ENCODE results near the gene SLC10A7. TPM values are rescaled to one million over a fixed set of nuclear protein-coding genes. Genes with fewer than 3 reads are reported as not detected.

The SLC10A7 gene
- total RNA-seq, 1 donor from 2014 or later: 22.9 TPM

DNA sequence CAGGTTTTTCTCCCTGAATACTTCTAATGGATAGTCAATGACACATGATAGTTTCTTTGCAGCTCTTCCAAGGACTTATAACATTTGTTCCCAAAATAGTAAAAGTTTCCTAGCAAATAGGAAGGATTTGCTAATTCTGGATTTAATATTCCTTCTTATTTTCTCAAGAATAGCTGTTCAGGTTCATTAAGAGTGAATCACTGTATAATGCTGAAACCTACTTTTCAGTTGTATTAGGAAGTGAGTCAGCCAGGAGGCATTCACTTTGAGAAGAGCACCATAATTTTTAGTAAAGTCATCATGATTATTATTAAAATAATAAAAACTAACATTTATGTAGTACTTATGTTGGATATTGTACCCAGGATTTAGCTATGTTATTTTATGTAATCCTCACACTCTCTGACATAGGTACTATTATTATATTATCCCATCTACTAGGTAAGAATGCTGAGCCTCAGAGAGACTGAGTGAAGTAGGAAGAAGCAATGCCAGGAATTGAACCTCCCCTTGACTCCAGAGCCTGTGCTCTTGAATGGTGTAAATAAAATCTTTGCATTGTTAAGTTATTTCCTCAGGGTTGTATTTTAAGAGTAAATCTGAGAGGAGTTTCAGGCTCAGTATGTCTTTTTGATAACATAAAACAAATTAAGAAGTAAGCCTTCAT, 192.6 kb downstream of the SLC10A7 start:
- no peak overlapping the region for H3K4me3 Mint-ChIP-seq
- H3K27me3 Mint-ChIP-seq: no peaks in the 10 kb centered on the region
- peaks cover 4% of the 10 kb centered on the region for H3K36me3 Mint-ChIP-seq (ENCODE audit: low read depth)
- intact Hi-C loops (cut with micrococcal nuclease): no loop called here
- H3K27ac Mint-ChIP-seq: no peak overlapping the region
- H3K4me1 Mint-ChIP-seq: no peaks in the 10 kb centered on the region
- DNase-seq: no peak
- no peaks in the 10 kb centered on the region for H3K9me3 Mint-ChIP-seq

DNA sequence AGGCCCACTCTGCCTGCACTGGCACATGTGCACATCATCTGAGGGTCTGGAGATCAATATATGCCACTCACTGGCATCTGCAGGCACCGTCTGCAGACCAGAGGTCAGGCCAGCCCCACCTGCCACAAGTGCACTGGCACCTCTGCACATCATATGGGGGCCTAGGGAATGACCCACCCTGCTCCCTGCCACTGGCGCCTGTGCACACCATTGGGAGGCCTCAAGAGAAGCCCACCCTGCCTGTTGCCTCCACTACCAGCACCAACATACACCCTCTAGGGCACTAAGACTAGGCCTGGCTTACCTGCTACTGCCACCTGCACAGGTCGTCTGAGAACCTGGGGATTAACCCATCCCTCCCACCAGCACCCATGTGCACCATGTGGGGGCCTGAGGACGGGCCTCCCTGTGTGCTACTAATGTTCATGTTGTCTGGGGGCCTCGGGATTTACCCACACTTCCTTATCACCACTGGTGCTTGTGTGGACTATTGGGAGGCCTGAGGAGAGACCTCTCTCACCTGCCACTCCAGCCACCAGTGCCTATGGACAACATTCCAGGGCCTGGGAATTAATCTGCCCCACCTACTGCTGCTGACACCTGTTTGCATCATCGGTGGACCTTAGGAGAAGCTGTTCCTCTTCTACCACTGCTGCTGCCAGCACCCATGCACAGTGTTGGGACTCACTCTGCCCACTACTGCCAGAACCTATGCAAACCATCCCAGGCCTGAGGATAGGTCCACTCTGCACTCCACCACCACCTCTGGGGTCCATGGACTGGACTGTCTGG, 193.7 kb downstream of the SLC10A7 start:
- Mint-ChIP-seq H3K4me3 (no peak overlapping the region), H3K27me3 (no peaks in the 10 kb centered on the region), H3K9me3 (no peaks in the 10 kb centered on the region), H3K4me1 (no peaks in the 10 kb centered on the region), H3K27ac (no peak overlapping the region), H3K36me3 (ENCODE audit: low read depth) (peaks cover 6% of the 10 kb centered on the region)
- intact Hi-C loops (cut with micrococcal nuclease): no loop called here
- no peak for DNase-seq

DNA sequence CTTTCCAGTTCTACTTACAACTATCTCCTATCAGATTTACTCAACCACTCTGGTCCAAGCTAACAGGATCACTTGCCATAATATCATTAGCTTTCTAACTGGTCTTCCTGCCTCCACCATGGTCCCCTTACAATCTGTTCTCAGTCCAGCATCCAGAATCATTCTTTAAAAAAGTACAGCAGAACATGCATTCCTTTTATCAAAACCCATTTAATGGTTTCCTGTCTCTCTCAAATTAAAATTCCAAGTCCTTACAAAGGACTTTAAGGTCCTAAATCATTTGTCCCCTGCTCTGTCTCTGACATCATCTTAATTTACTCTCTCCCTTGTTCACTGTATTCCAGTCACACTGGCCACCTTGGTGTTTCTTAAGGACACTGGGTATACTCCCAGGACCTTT, 202.8 kb downstream of the SLC10A7 start:
- no peak overlapping the region for H3K4me3 Mint-ChIP-seq
- intact Hi-C loops (cut with micrococcal nuclease): no loop called here

DNA sequence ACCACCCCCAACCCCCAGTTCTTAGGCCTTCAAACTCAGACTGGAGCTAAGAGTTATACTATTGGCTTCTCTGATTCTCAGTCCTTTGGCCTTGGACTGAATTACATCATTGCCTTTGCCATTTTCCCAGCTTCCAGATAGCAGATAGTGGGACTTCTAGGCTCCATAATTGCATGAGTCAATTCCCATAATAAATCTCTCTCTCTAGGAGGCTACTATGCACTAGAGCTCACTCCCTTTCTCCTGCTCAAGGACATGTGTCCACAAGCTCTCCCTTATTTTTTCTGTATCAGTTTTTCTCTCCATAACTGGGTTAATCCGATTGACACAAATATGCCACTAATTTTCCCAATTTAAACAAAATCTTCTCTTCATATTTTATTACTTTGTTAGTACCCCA, 204.0 kb downstream of the SLC10A7 start:
- intact Hi-C loops (cut with micrococcal nuclease): no loop called here
- no peak for DNase-seq
- Mint-ChIP-seq H3K27me3 (no peaks in the 10 kb centered on the region), H3K9me3 (no peaks in the 10 kb centered on the region), H3K4me1 (no peaks in the 10 kb centered on the region), H3K27ac (no peak overlapping the region), H3K4me3 (no peak overlapping the region), H3K36me3 (ENCODE audit: low read depth) (peaks cover 1% of the 10 kb centered on the region)

More for the DNA sequence above, 202.8 kb downstream of the SLC10A7 start:
- no peaks in the 10 kb centered on the region for H3K9me3 Mint-ChIP-seq
- peaks cover 5% of the 10 kb centered on the region for H3K36me3 Mint-ChIP-seq (ENCODE audit: low read depth)
- no peaks in the 10 kb centered on the region for H3K27me3 Mint-ChIP-seq
- no peaks in the 10 kb centered on the region for H3K4me1 Mint-ChIP-seq
- no peak overlapping the region for H3K27ac Mint-ChIP-seq
- no peak for DNase-seq

DNA sequence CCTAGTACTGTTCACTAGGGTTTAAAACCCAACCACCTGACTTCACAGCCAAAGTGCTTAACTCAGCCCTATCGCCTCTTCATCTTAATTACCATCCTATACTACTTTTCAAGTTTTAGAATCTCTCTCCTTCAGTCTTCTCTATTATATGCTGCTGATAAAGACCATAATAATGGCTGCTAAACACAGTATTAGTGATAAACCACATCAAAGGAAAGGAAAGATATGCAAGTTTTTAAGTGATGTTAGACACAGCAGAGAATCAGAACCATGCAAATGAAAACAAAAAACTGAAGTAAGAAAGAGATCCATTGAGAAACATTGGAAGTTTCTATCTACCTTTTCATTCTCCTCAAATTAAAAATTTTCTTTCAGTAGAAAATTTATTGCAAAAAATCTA, 206.6 kb downstream of the SLC10A7 start:
- Mint-ChIP-seq H3K27ac (no peak overlapping the region), H3K4me1 (no peaks in the 10 kb centered on the region), H3K9me3 (no peaks in the 10 kb centered on the region), H3K4me3 (no peak overlapping the region), H3K36me3 (ENCODE audit: low read depth) (no peaks in the 10 kb centered on the region), H3K27me3 (no peaks in the 10 kb centered on the region)
- intact Hi-C loops (cut with micrococcal nuclease): no loop called here
- no peak for DNase-seq

GRCh38 chr4:146311238-146311970, 210.3 kb downstream of the SLC10A7 start:
- intact Hi-C loops (cut with micrococcal nuclease): no loop called here
- no peak overlapping the region for H3K4me3 Mint-ChIP-seq
- H3K27me3 Mint-ChIP-seq: no peaks in the 10 kb centered on the region
- H3K4me1 Mint-ChIP-seq: no peaks in the 10 kb centered on the region
- H3K27ac Mint-ChIP-seq: no peak overlapping the region
- no peaks in the 10 kb centered on the region for H3K9me3 Mint-ChIP-seq
- H3K36me3 Mint-ChIP-seq (ENCODE audit: low read depth): no peaks in the 10 kb centered on the region
- no peak for DNase-seq

DNA sequence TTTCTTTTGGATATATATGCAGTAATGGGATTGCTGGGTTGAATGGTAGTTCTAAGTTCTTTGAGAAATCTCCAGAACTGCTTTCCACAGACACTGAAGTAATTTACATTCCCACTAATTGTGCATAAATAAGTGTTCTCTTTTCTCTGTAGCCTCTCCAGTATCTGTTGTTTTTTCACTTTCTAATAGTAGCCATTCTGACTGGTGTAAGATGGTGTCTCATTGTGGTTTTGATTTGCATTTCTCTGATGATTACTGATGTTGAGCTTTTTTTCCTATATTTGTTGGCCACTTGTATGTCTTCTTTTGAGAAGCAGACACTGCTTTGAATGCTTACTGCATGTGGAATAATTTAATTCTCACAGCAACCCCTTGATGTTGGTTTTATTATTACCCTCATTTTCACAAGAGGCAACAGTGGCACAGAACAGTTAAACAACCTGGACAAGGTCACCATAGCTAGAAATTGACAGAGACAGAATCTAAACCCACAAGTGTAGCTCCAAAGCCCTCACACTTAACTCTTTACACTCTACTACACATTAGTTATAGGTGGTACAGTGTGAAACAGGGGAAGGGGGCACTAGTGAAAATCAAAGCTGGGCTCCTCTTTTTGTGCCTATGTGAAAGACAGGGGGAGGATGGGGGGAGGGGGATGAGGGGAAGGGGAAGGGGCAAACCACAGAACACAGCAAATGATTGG, 211.3 kb downstream of the SLC10A7 start:
- DNase-seq: no peak
- Mint-ChIP-seq H3K4me3 (no peak overlapping the region), H3K9me3 (no peaks in the 10 kb centered on the region), H3K36me3 (ENCODE audit: low read depth) (no peaks in the 10 kb centered on the region), H3K27me3 (no peaks in the 10 kb centered on the region), H3K4me1 (no peaks in the 10 kb centered on the region), H3K27ac (no peak overlapping the region)
- intact Hi-C loops (cut with micrococcal nuclease): no loop called here

DNA sequence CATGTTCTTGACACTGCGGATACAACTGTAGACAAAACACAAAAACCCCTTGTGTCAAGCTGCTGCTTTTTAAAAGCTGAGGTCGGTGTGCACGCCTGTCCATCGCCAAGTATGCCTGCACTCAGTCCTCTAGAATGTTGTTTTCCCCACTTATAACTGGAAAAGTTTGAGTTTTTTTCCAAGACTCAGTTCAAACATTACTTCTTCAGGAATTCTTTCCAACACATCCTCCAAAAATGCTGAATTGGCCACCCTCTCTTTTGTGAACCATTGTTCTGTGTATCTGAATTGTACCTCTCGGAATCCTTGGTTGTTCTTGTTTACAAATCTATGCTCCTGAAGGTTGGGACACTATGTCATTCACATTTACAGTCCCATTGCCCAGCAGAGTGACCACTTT, 212.8 kb downstream of the SLC10A7 start:
- Mint-ChIP-seq H3K4me3 (no peak overlapping the region), H3K4me1 (no peaks in the 10 kb centered on the region), H3K27ac (no peak overlapping the region), H3K36me3 (ENCODE audit: low read depth) (peaks cover 4% of the 10 kb centered on the region), H3K9me3 (no peaks in the 10 kb centered on the region), H3K27me3 (no peaks in the 10 kb centered on the region)
- intact Hi-C loops (cut with micrococcal nuclease): no loop called here
- no peak for DNase-seq

DNA sequence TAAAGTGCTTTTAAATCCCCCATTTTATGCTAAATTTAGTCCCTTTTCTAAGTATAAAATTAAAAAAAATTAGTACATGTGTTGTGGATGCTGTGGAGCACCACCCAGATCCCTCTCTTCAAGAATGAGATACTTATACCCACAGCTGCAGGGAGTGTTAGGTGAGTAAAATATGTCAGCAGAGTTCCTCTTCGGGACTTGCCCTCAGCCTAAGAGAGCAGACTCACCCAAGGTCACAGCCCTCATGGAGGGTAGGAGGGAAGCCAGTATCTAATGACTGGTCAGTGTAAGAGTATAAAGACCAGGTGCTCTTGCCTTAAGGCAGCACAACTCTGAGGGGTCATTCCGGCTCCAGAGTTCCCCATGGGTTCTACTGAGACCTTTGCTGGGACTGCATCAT, 218.9 kb downstream of the SLC10A7 start:
- no peak for DNase-seq
- peaks cover 4% of the 10 kb centered on the region for H3K36me3 Mint-ChIP-seq (ENCODE audit: low read depth)
- H3K9me3 Mint-ChIP-seq: no peaks in the 10 kb centered on the region
- H3K27ac Mint-ChIP-seq: no peak overlapping the region
- intact Hi-C loops (cut with micrococcal nuclease): no loop called here
- H3K4me3 Mint-ChIP-seq: no peak overlapping the region
- no peaks in the 10 kb centered on the region for H3K27me3 Mint-ChIP-seq
- H3K4me1 Mint-ChIP-seq: no peaks in the 10 kb centered on the region

DNA sequence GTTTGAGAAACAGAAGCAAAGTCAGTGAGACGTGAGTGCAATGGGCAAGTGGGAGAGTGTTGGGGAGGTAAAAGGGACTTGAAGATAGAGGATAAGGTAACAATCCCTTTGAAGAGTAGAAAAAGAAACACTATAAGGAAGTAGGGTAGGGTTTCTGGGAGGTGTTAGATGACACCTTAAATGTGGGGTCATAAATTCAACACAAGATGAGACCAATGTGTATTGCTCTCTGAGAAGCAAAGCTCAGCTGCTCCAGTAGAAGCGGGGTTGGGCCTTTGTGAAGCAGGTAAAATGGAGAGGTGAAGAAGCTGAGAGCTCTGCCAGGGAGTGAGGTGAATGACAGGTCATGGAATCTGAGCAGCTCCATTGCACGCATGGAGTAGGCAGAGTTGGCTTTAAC, 222.1 kb downstream of the SLC10A7 start:
- DNase-seq: no peak
- no peaks in the 10 kb centered on the region for H3K4me1 Mint-ChIP-seq
- no peak overlapping the region for H3K27ac Mint-ChIP-seq
- no peaks in the 10 kb centered on the region for H3K27me3 Mint-ChIP-seq
- H3K4me3 Mint-ChIP-seq: no peak overlapping the region
- H3K9me3 Mint-ChIP-seq: no peaks in the 10 kb centered on the region
- H3K36me3 Mint-ChIP-seq (ENCODE audit: low read depth): peaks cover 4% of the 10 kb centered on the region
- intact Hi-C loops (cut with micrococcal nuclease): no loop called here

GRCh38 chr4:146294776-146295175, 227.0 kb downstream of the SLC10A7 start:
- H3K4me1 Mint-ChIP-seq: no peaks in the 10 kb centered on the region
- H3K27me3 Mint-ChIP-seq: no peaks in the 10 kb centered on the region
- peaks cover 8% of the 10 kb centered on the region for H3K36me3 Mint-ChIP-seq (ENCODE audit: low read depth)
- H3K27ac Mint-ChIP-seq: no peak overlapping the region
- no peak overlapping the region for H3K4me3 Mint-ChIP-seq
- H3K9me3 Mint-ChIP-seq: no peaks in the 10 kb centered on the region
- intact Hi-C loops (cut with micrococcal nuclease): no loop called here
- no peak for DNase-seq

DNA sequence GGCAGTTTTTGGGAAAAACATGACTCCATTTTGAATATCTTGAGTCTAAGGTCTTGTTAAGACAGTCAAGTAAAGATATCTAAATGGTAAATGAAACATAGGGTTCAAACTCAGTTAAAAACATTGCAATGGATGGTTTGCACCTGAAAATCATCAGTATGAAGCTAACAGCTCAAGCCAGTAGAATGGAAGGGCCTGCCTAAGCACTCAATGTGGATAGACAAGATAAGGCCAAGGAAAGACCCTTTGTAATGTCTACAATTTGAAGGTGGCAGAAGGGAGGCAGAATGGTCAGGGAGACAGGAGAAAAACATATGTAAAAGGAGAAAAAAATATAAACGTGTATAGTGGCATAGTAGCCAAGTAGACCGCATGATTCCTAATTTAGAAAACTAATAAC, 229.2 kb downstream of the SLC10A7 start:
- Mint-ChIP-seq H3K4me3 (no peak overlapping the region), H3K9me3 (no peaks in the 10 kb centered on the region), H3K27me3 (no peaks in the 10 kb centered on the region), H3K36me3 (ENCODE audit: low read depth) (peaks cover 8% of the 10 kb centered on the region), H3K27ac (no peak overlapping the region), H3K4me1 (no peaks in the 10 kb centered on the region)
- intact Hi-C loops (cut with micrococcal nuclease): no loop called here
- no peak for DNase-seq

DNA sequence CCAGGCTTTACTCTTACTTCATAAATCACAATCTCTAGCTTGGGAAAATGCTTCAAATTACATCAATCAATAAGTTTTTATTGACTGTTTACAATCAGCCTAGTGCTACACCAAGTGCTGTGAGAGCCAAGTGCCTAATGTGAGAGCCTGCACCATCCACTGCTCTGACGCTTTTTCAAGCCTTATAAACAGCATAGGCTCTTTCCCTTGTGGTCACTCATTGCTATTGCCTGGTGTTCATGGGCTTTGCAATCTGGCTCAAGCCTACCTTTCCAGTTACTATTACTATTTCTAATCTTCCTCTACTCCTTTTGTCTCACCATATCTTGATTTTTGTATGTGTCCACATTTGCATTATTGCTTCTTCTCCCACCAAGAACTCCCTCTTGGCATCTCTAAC, 230.4 kb downstream of the SLC10A7 start:
- Mint-ChIP-seq H3K4me3 (no peak overlapping the region), H3K27ac (no peak overlapping the region), H3K4me1 (no peaks in the 10 kb centered on the region), H3K36me3 (ENCODE audit: low read depth) (peaks cover 8% of the 10 kb centered on the region), H3K9me3 (no peaks in the 10 kb centered on the region), H3K27me3 (no peaks in the 10 kb centered on the region)
- DNase-seq: no peak
- intact Hi-C loops (cut with micrococcal nuclease): no loop called here

- no peaks in the 10 kb centered on the region for H3K27me3 Mint-ChIP-seq
- no peak for DNase-seq
- H3K36me3 Mint-ChIP-seq (ENCODE audit: low read depth): peaks cover 9% of the 10 kb centered on the region
- no peak overlapping the region for H3K27ac Mint-ChIP-seq
- intact Hi-C loops (cut with micrococcal nuclease): no loop called here
- H3K9me3 Mint-ChIP-seq: no peaks in the 10 kb centered on the region
- H3K4me3 Mint-ChIP-seq: no peak overlapping the region
- H3K4me1 Mint-ChIP-seq: no peaks in the 10 kb centered on the region
These were observed 233.5 kb downstream of the SLC10A7 start for GRCh38 chr4:146288193-146288592.
